H1 (cell line): ENCODE measurements around the gene SFT2D1. TPM values are rescaled to one million over a fixed set of nuclear protein-coding genes. Genes with fewer than 3 reads are reported as not detected.

ENCODE experiments used
- CEBPB ChIP-seq: IDR thresholded peaks from 2 replicates; pipeline ENCODE4 v1.6.1; 2012; ENCODE audit warnings: low read depth, low read length
- CHD1 ChIP-seq: IDR thresholded peaks from 2 replicates; pipeline ENCODE4 v1.6.1; 2012; ENCODE audit warnings: low read depth, low read length, improper control_type of control experiment
- CHD2 ChIP-seq: IDR thresholded peaks from 2 replicates; pipeline ENCODE4 v1.6.1; 2012; ENCODE audit warnings: low read length, improper control_type of control experiment
- CREB1 ChIP-seq: IDR thresholded peaks from 2 replicates; pipeline ENCODE4 v1.6.1; 2012; ENCODE audit warnings: inconsistent platforms
- CTCF ChIP-seq, 3 experiments: IDR thresholded peaks; 1 replicate in 2 of 3; 2 replicates in 1 of 3; pipeline versions ENCODE4 v1.5.1 to v1.6.1; 2011; ENCODE audit warnings: low read length in 3 of 3, mild to moderate bottlenecking in 3 of 3, inconsistent platforms in 2 of 3, low read depth in 1 of 3, moderate library complexity in 1 of 3; ENCODE audit not compliant: insufficient read depth in 1 of 3; ENCODE audit errors: control extremely low read depth in 1 of 3
- EGR1 ChIP-seq: IDR thresholded peaks from 2 replicates; pipeline ENCODE4 v1.6.1; 2011; ENCODE audit warnings: low read depth, low read length, borderline replicate concordance
- EZH2 ChIP-seq: fragments of 200-600 bp; sonication (generic); IDR thresholded peaks from 2 replicates; pipeline ENCODE4 v1.7.1; 2012; ENCODE audit warnings: low read depth, mild to moderate bottlenecking, moderate library complexity, low read length, inconsistent platforms; ENCODE audit not compliant: severe bottlenecking
- GABPA ChIP-seq: IDR thresholded peaks from 2 replicates; pipeline ENCODE4 v1.6.1; 2011; ENCODE audit warnings: mild to moderate bottlenecking, low read length, moderate library complexity, borderline replicate concordance; ENCODE audit not compliant: insufficient read depth
- GTF2F1 ChIP-seq: IDR thresholded peaks from 2 replicates; pipeline ENCODE4 v1.6.1; 2012; ENCODE audit warnings: low read depth, low read length, improper control_type of control experiment, borderline replicate concordance
- MAX ChIP-seq: IDR thresholded peaks from 2 replicates; pipeline ENCODE4 v1.6.1; 2012; ENCODE audit warnings: inconsistent platforms
- POLR2AphosphoS5 ChIP-seq: IDR thresholded peaks from 2 replicates; pipeline ENCODE4 v1.6.1; 2011; ENCODE audit warnings: low read depth, low read length
- RBBP5 ChIP-seq: IDR thresholded peaks from 2 replicates; pipeline ENCODE4 v1.7.1; 2012; ENCODE audit warnings: low read depth, mild to moderate bottlenecking, inconsistent platforms, low read length, moderate library complexity, borderline replicate concordance
- RFX5 ChIP-seq: IDR thresholded peaks from 2 replicates; pipeline ENCODE4 v1.6.1; 2011; ENCODE audit warnings: low read depth, low read length, improper control_type of control experiment, borderline replicate concordance
- SIN3A ChIP-seq, 2 experiments: IDR thresholded peaks in 1 of 2; conservative IDR thresholded peaks in 1 of 2; 2 replicates each; pipeline ENCODE4 v1.6.1; 2011 to 2012; ENCODE audit warnings: low read length in 2 of 2, improper control_type of control experiment in 1 of 2, low read depth in 1 of 2, mild to moderate bottlenecking in 1 of 2
- SIRT6 ChIP-seq: IDR thresholded peaks from one replicate; pipeline ENCODE4 v1.7.1; 2012; ENCODE audit warnings: low read length, inconsistent platforms
- SIX5 ChIP-seq: IDR thresholded peaks from 2 replicates; pipeline ENCODE4 v1.6.1; 2011; ENCODE audit warnings: mild to moderate bottlenecking, low read depth, low read length
- SP2 ChIP-seq: IDR thresholded peaks from 2 replicates; pipeline ENCODE4 v1.6.1; 2012; ENCODE audit warnings: mild to moderate bottlenecking, low read length, inconsistent platforms
- SRF ChIP-seq: IDR thresholded peaks from 2 replicates; pipeline ENCODE4 v1.6.1; 2011; ENCODE audit warnings: mild to moderate bottlenecking, low read depth, low read length, moderate library complexity
- YY1 ChIP-seq: IDR thresholded peaks from 2 replicates; pipeline ENCODE4 v1.6.1; 2011; ENCODE audit warnings: low read depth, mild to moderate bottlenecking, low read length
- polyA plus RNA-seq, 7 experiments: library from polyadenylated mRNA; depleted of rRNA in 3 of 7; stranded (reverse) in 5 of 7; unstranded in 2 of 7; fragments of >200 nt in 5 of 7; fragments of 200-250 nt in 2 of 7; gene quantifications; 1 replicate in 5 of 7; 2 replicates in 1 of 7; 4 replicates in 1 of 7; pipeline versions ENCODE4 v1.2.1 to v1.2.3, GENCODE V29; 2011 to 2013; ENCODE audit warnings: missing spikeins in 2 of 7, mixed read lengths in 2 of 7
- total RNA-seq: library from RNA; stranded (reverse); fragmentation: NEBNext Ultra II Directional; extraction: Animal tissue kit (Norgen Biotek cat#: 25700); gene quantifications from 2 replicates; pipeline ENCODE4 v1.2.1, GENCODE V29; 2021

SFT2D1 gene
- total and polyA plus RNA-seq, 2 of the 8 experiments (the other 6 are each of a cell fraction or from before 2014, with no cell fraction given) = 52.3 to 76.1 TPM

- TF ChIP-seq SIX5 (no peak), GTF2F1 (no peak), POLR2AphosphoS5 (no peak), CTCF (IDR thresholded peaks at IDR 0.05; ENCODE audit: control extremely low read depth in 1 of 3, insufficient read depth in 1 of 3, low read depth in 1 of 3, low read length in 3 of 3) (peak in 2 of 3 experiments; percentile 5 to 18; a peak in 3 of 4 replicates), GABPA (peak; percentile 22), SRF (no peak), SIRT6 (no peak), EZH2 (peak; percentile 55), CEBPB (no peak), CHD1 (no peak), RBBP5 (peak; percentile 37; the same call in 1 of the 2 replicates), CHD2 (no peak), MAX (peak; percentile 88), YY1 (no peak), RFX5 (no peak), EGR1 (no peak), CREB1 (peak; percentile 31), SIN3A (conservative IDR thresholded peaks at IDR 0.05 in 1 of 2, IDR thresholded peaks at IDR 0.05 in 1 of 2; ENCODE audit: low read depth in 1 of 2, low read length in 2 of 2) (no peak), SP2 (no peak)
These were observed 35.0 kb downstream of the SFT2D1 start (continued) for GRCh38 chr6:166307082-166308032.
